Left lung (tissue), 10 donors: ENCODE measurements around the gene NUP98. TPM values are rescaled to one million over a fixed set of nuclear protein-coding genes. Genes with fewer than 3 reads are reported as not detected.

Source experiments
- ATAC-seq: fragments of 200-7000 bp; cut with Tn5 transposase; one replicate; pipeline ENCODE4 v1.9.1; 2020; ENCODE audit warnings: moderate library complexity
- DNase-seq, 4 donors: peaks; one replicate each; pipeline ENCODE4 v3.0.0-alpha.2; 2013 to 2020
- H3K27ac ChIP-seq, 2 donors: fragments of 200-600 bp; sonication (generic) in 1 of 2; one replicate each; pipeline versions ENCODE4 v1.5.0 to v1.8.0; 2020 to 2021
- H3K27me3 ChIP-seq, 2 donors: fragments of 200-600 bp; sonication (generic) in 1 of 2; one replicate each; pipeline versions ENCODE4 v1.5.0 to v1.8.0; 2020 to 2021
- H3K36me3 ChIP-seq, 2 donors: fragments of 200-600 bp; sonication (generic) in 1 of 2; one replicate each; pipeline versions ENCODE4 v1.5.0 to v1.8.0; 2020 to 2021
- H3K4me1 ChIP-seq, 2 donors: fragments of 200-600 bp; one replicate each; pipeline ENCODE4 v1.8.0; 2021
- H3K4me3 ChIP-seq, 2 donors: fragments of 200-600 bp; sonication (generic) in 1 of 2; one replicate each; pipeline versions ENCODE4 v1.5.0 to v1.8.0; 2020 to 2021; ENCODE audit warnings: mild to moderate bottlenecking in 1 of 2
- H3K9me3 ChIP-seq, 2 donors: fragments of 200-600 bp; sonication (generic) in 1 of 2; one replicate each; pipeline versions ENCODE4 v1.5.0 to v1.8.0; 2020 to 2021
- intact Hi-C, 2 donors: fragments of 100-400 bp; cut with DNase I; formaldehyde crosslinking; loops; one replicate each; pipeline versions ENCODE4 v1.11.2 to v1.14.2; 2022
- polyA plus RNA-seq, 6 donors: library from polyadenylated mRNA; unstranded; fragments of 120-200 nt; gene quantifications; one replicate each; pipeline ENCODE4 v1.2.1, GENCODE V29; 2013; ENCODE audit not compliant: insufficient read length in 6 of 6
- total RNA-seq, 2 donors: library from RNA; stranded (reverse); fragmentation: NEBNext Ultra II Directional; extraction: Animal tissue kit (Norgen Biotek cat#: 25700); gene quantifications; one replicate each; pipeline ENCODE4 v1.2.1, GENCODE V29; 2021
- TF ChIP-seq, protein P1 (sequence below), 2 donors: fragments of 200-600 bp; sonication (generic) in 1 of 2; IDR thresholded peaks; one replicate each; pipeline versions ENCODE4 v1.5.0 to v1.8.0; 2021; ENCODE audit warnings: antibody characterized with exemption in 2 of 2
- donor health status: DM: no; HTN: yes; CAD: no.
- donor health status: DM: no; HTN: no; CAD: no.

Gene NUP98
- total and polyA plus RNA-seq, 8 donors: 59.9 to 76.3 (median 66.8) TPM

GRCh38 chr11:3637201-3637600 lies 160.2 kb downstream of the NUP98 start:
- Histone ChIP-seq H3K4me1 (peaks cover under 1 to 2% of the 10 kb centered on the region in 2 donors), H3K27me3 (peaks cover 0 to 11% of the 10 kb centered on the region in 2 donors), H3K27ac (no peak overlapping the region), H3K36me3 (no peaks in the 10 kb centered on the region), H3K9me3 (no peaks in the 10 kb centered on the region), H3K4me3 (no peak overlapping the region)
- no peak for ATAC-seq
- intact Hi-C loops: no loop called here
- DNase-seq: no peak
- TF ChIP-seq, protein P1, sequence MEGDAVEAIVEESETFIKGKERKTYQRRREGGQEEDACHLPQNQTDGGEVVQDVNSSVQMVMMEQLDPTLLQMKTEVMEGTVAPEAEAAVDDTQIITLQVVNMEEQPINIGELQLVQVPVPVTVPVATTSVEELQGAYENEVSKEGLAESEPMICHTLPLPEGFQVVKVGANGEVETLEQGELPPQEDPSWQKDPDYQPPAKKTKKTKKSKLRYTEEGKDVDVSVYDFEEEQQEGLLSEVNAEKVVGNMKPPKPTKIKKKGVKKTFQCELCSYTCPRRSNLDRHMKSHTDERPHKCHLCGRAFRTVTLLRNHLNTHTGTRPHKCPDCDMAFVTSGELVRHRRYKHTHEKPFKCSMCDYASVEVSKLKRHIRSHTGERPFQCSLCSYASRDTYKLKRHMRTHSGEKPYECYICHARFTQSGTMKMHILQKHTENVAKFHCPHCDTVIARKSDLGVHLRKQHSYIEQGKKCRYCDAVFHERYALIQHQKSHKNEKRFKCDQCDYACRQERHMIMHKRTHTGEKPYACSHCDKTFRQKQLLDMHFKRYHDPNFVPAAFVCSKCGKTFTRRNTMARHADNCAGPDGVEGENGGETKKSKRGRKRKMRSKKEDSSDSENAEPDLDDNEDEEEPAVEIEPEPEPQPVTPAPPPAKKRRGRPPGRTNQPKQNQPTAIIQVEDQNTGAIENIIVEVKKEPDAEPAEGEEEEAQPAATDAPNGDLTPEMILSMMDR (IDR thresholded peaks at IDR 0.05): no peak

DNA sequence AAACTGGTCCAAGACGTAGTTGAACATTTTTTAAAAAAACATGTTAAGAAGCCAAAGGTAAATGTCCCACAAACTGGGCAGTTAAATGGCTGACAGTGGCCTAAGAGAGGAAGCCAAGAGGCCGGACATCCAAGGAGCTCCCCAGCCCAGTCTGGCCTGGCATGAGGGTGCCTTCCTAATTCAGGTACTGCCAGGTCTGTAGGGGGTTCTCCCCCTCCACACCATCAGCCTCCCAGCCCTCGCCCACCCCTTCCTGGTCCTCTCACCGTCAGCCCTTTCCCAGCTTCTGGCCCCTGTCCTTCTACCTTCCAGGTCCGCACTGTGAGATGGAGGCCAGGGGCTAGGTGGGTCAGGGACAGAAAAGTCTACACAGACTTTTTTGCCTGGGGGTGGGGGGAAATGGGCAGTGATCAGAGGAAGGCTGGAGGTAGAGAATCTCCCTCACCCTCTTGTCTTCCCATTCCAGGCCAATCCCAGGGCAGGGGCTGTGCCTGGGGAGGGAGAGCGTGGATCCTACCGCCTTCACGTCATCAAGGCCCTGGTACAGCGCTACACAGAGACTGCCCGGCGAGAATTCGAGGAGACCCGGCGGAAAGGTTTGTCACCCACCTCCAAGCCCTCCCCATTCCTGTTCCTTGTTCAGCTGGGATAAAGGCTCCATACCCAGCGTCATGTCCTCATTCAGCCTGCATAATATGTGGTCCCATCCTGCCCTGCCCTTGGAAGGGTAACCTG lies 161.5 kb downstream of the NUP98 start:
- Histone ChIP-seq H3K4me1 (no peaks in the 10 kb centered on the region), H3K9me3 (no peaks in the 10 kb centered on the region), H3K4me3 (no peak overlapping the region), H3K27ac (no peak overlapping the region), H3K36me3 (no peaks in the 10 kb centered on the region), H3K27me3 (no peaks in the 10 kb centered on the region)
- intact Hi-C loops: no loop called here
- TF ChIP-seq, protein P1 (IDR thresholded peaks at IDR 0.05): no peak
- ATAC-seq (no peak), DNase-seq (no peak)

DNA sequence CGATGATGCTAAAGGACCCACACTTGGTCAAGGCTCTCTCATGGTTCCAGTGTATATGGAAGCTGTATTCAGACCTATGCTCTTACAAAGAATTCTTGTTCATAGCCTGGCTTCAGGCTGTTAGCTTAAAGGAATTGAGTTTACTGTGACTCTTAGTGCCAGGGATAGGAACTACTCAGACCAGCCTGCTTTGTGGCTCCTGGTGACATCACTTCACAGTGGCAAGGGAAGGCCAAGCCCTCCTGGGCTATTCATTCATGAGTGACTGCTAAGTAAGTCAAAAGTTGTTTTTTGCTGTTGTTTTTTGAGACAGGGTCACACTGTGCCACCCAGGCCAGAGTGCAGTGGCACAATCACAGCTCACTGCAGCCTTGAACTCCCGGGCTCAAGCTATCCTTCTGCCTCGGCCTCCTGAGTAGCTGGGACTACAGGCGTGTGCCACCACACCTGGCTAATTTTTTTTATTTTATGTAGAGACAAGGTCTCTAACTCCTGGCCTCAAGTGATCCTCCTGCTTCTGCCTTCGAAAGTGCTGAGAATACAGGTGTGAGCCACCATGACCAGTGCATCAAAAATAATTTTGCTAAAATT lies 165.2 kb downstream of the NUP98 start:
- H3K9me3 ChIP-seq: no peaks in the 10 kb centered on the region
- ATAC-seq (no peak), DNase-seq (peak in 1 of 4 donors; percentile 3)
- TF ChIP-seq, protein P1 (IDR thresholded peaks at IDR 0.05): no peak
- no peak overlapping the region for H3K27ac ChIP-seq
- no peak overlapping the region for H3K4me3 ChIP-seq
- no peaks in the 10 kb centered on the region for H3K4me1 ChIP-seq
- H3K27me3 ChIP-seq: no peaks in the 10 kb centered on the region
- no peaks in the 10 kb centered on the region for H3K36me3 ChIP-seq
- intact Hi-C loops: no loop called here

DNA sequence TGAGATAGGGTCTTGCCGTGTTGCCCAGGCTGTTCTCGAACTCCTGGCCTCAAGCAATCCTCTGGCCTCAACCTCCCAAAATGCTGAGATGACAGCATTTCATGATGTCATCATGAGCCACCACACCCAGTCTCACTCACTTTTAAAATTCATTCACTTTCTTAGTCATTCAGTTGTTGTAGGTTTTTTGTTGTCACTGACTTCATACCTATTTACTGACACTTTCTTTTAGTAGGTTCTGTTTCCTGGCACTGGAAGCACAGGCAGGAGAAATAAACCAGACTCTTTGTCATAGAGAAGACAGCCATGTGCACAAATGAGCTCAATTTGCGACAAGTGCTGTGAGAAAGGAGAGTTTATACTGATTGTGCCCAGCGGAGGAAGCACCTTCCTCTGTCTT lies 166.0 kb downstream of the NUP98 start:
- H3K27ac ChIP-seq: no peak overlapping the region
- DNase-seq (no peak), ATAC-seq (no peak)
- H3K9me3 ChIP-seq: no peaks in the 10 kb centered on the region
- no peaks in the 10 kb centered on the region for H3K27me3 ChIP-seq
- no peaks in the 10 kb centered on the region for H3K4me1 ChIP-seq
- intact Hi-C loops: no loop called here
- TF ChIP-seq, protein P1 (IDR thresholded peaks at IDR 0.05): no peak
- no peaks in the 10 kb centered on the region for H3K36me3 ChIP-seq
- H3K4me3 ChIP-seq: no peak overlapping the region

DNA sequence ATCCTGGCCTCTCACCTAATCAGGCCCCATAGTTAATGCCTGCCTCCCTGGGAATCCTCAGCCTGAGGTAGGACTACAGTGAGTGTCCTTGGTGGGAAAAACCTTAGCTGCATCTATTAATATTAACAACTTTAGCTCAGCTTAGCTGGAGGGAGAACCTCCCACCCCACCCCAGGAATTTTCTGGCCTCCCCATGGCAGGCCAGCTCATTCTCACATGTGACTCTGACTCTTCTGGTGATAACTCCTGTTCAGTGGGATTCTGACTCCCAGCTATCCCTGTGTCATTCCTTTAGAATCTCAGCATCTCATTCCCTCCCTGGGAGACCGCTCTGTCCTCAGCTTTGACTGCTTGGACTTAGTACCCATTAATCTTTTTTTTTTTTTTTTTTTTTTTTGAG lies 170.1 kb downstream of the NUP98 start:
- TF ChIP-seq, protein P1 (IDR thresholded peaks at IDR 0.05): no peak
- DNase-seq (no peak), ATAC-seq (peak; percentile 32)
- H3K4me1 ChIP-seq: no peaks in the 10 kb centered on the region
- no peaks in the 10 kb centered on the region for H3K36me3 ChIP-seq
- intact Hi-C loops: no loop called here
- H3K27ac ChIP-seq: no peak overlapping the region
- no peak overlapping the region for H3K4me3 ChIP-seq
- no peaks in the 10 kb centered on the region for H3K9me3 ChIP-seq
- H3K27me3 ChIP-seq: no peaks in the 10 kb centered on the region
